Measurements from ENCODE around the gene CARD9.

Gene CARD9

GRCh38 chr9:136335296-136336155 lies 37.9 kb downstream of the CARD9 start:
- DNase-seq (ENCODE audit: low read depth): no peak

- no peak for DNase-seq (ENCODE audit: low read depth)
These were observed 38.9 kb downstream of the CARD9 start for GRCh38 chr9:136334541-136334940.

GRCh38 chr9:136333486-136333885 lies 40.0 kb downstream of the CARD9 start:
- no peak for DNase-seq (ENCODE audit: low read depth)

GRCh38 chr9:136333045-136333444 lies 40.4 kb downstream of the CARD9 start:
- DNase-seq (ENCODE audit: low read depth): no peak

GRCh38 chr9:136332482-136332983 lies 40.9 kb downstream of the CARD9 start:
- no peak for DNase-seq (ENCODE audit: low read depth)

GRCh38 chr9:136331556-136332481 lies 41.6 kb downstream of the CARD9 start:
- no peak for DNase-seq (ENCODE audit: low read depth)

- DNase-seq (ENCODE audit: low read depth): no peak
These were observed 42.4 kb downstream of the CARD9 start for GRCh38 chr9:136331030-136331429.

- DNase-seq (ENCODE audit: low read depth): no peak
These were observed 43.0 kb downstream of the CARD9 start for GRCh38 chr9:136330406-136330990.

- DNase-seq (ENCODE audit: low read depth): no peak
These were observed 43.6 kb downstream of the CARD9 start for GRCh38 chr9:136329636-136330405.

GRCh38 chr9:136329211-136329627 lies 44.2 kb downstream of the CARD9 start:
- no peak for DNase-seq (ENCODE audit: low read depth)

GRCh38 chr9:136328622-136329041 lies 44.8 kb downstream of the CARD9 start:
- no peak for DNase-seq (ENCODE audit: low read depth)

- no peak for DNase-seq (ENCODE audit: low read depth)
These were observed 45.4 kb downstream of the CARD9 start for GRCh38 chr9:136328011-136328621.

GRCh38 chr9:136327304-136327974 lies 46.0 kb downstream of the CARD9 start, which contains the start of gene GPSM1:
TSS of gene GPSM1 (plus strand) at chr9:136327539. CDS start at chr9:136327696, 157 bp downstream.
- DNase-seq (ENCODE audit: low read depth): peak; percentile 29

- DNase-seq (ENCODE audit: low read depth): no peak
These were observed 46.6 kb downstream of the CARD9 start for GRCh38 chr9:136326761-136327303.

- peak; percentile 53 for DNase-seq (ENCODE audit: low read depth)
These were observed 47.3 kb downstream of the CARD9 start for GRCh38 chr9:136326061-136326760.

GRCh38 chr9:136325358-136325757 lies 48.1 kb downstream of the CARD9 start:
- DNase-seq (ENCODE audit: low read depth): no peak

GRCh38 chr9:136324501-136325300 lies 48.8 kb downstream of the CARD9 start:
- DNase-seq (ENCODE audit: low read depth): no peak

GRCh38 chr9:136323371-136323789 lies 50.1 kb downstream of the CARD9 start:
- DNase-seq (ENCODE audit: low read depth): no peak

Measured in stromal cell of bone marrow (primary cell).